Fibroblast of pulmonary artery (primary cell): ENCODE measurements around the gene SKOR1.

Experiments
- DNase-seq: peaks from one replicate; pipeline ENCODE4 v3.0.0-alpha.2; 2010; ENCODE audit warnings: low read depth
- H3K4me3 ChIP-seq: replicated peaks from 2 replicates; pipeline ENCODE4 v1.5.1; 2011; ENCODE audit warnings: low read depth, mild to moderate bottlenecking, control low read depth, low read length, moderate library complexity
- CTCF ChIP-seq: IDR thresholded peaks from 2 replicates; pipeline ENCODE4 v1.5.1; 2011; ENCODE audit warnings: mild to moderate bottlenecking, control low read depth, low read length, inconsistent platforms; ENCODE audit errors: missing control alignments

The SKOR1 gene

GRCh38 chr15:67779549-67780111 is 45.7 kb upstream of the SKOR1 start:
- no peak overlapping the region for H3K4me3 ChIP-seq
- TF ChIP-seq CTCF, result no peak

GRCh38 chr15:67781061-67781460 is 44.2 kb upstream of the SKOR1 start:
- H3K4me3 ChIP-seq, result no peak overlapping the region
- TF ChIP-seq CTCF, result no peak
- no peak for DNase-seq

More at GRCh38 chr15:67779549-67780111, 45.7 kb upstream of the SKOR1 start:
- no peak for DNase-seq

GRCh38 chr15:67781907-67782690 is 43.2 kb upstream of the SKOR1 start:
- TF ChIP-seq CTCF, result no peak
- no peak overlapping the region for H3K4me3 ChIP-seq

GRCh38 chr15:67782691-67782991 is 42.7 kb upstream of the SKOR1 start:
- no peak for DNase-seq
- no peak overlapping the region for H3K4me3 ChIP-seq
- TF ChIP-seq CTCF, result no peak

More at GRCh38 chr15:67781907-67782690, 43.2 kb upstream of the SKOR1 start:
- DNase-seq, result no peak

- no peak for DNase-seq
- H3K4me3 ChIP-seq, result no peak overlapping the region
- TF ChIP-seq CTCF, result no peak
Measured at GRCh38 chr15:67783303-67783702, 42.0 kb upstream of the SKOR1 start.

- no peak for TF ChIP-seq CTCF
- no peak for DNase-seq
- H3K4me3 ChIP-seq, result no peak overlapping the region
Measured at GRCh38 chr15:67784090-67784781, 41.1 kb upstream of the SKOR1 start.
